HG02840 (cell line): ENCODE measurements around the gene ADAMTS9.

ENCODE experiments used
- ATAC-seq: cut with Tn5 transposase; IDR thresholded peaks from one replicate; pipeline ENCODE4 v1.9.1; 2021; ENCODE audit warnings: mild to moderate bottlenecking, moderate library complexity, moderate number of reproducible peaks; ENCODE audit not compliant: unreplicated experiment, low FRiP score

The ADAMTS9 gene

DNA sequence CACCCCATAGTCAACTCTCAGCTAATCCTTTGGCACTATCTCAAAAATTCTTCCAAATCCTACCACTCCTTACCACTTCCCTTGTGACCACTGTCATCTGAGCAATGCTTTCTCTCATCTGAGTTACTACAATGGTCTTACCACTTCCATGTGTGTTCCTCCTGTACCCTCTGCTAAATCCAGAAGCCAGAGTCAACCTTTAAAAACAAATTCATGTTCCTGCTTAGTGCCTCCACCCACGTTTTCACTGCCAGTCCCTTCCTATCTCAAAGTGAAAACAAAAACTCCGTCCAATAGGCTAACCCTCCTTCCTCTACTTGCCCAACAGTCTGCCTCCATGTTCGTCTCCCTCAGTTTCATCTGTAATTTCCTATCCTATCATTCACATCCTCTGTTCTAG lies 109.0 kb downstream of the ADAMTS9 start:
- no peak for ATAC-seq

DNA sequence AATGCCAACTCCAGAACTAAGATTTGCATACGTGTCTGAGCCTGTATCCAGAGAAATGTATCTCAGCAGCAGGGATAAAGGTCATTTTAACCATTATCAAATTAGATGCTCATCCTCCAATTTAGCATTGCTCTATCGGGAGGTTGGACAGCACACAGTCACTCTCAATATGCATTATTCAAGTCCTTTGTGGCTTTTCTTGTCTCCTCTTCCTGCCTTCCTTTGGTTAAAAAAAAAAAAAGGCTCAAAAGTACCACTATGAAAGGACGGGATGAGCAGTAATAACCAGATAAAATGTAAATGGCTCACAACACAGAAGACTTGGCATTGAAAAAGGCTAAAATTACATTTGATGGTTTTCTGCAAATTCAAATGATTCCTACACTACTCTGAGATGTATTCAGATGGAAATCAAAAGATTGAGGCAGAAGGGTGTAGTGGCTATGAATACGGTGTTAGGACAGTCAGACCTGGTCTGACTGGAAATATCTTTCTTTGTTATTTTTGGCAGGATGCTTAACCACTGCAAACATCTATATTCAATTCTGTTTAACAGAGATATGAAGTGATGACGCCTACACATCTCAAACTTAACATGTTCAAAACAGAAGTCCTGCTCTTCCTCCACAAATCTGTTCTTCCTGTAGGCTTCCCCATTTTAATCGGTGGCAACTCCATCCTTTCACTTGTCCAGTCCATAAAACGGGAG lies 109.6 kb downstream of the ADAMTS9 start:
- ATAC-seq: no peak

- no peak for ATAC-seq
Observed at GRCh38 chr3:64576211-64576775, 111.5 kb downstream of the ADAMTS9 start.

GRCh38 chr3:64575211-64575844 lies 112.5 kb downstream of the ADAMTS9 start:
- ATAC-seq: no peak

GRCh38 chr3:64574194-64574593 lies 113.6 kb downstream of the ADAMTS9 start:
- no peak for ATAC-seq

- no peak for ATAC-seq
Observed at GRCh38 chr3:64571982-64572381, 115.8 kb downstream of the ADAMTS9 start.

DNA sequence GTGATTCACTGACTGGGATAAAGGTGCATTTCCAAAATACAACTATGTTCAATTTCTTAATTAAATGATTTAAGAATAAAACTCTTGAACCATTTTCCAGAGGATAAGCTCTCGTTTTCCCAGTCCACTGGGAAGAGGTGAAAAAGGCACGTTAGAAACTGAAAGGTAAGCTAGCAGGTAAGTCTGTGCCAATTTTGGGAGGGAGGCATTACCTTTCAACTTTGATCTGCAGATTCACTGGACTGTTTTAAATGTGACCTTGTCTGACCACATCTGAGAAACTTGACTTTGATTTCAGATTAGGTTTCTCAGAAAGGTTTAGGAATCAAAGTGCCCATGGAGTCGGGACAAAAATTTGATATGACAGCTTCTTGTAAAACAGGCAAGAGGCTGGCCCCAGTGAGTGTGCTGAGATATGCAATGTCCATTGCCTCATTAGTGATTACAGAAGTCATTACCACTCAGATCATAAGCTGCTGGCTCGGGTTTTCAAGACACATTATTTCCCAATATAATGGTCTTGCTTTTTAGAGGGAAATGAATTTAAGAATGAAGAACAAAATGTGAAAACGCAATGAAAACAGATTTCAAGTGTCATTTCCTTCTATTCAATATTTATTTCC lies 118.8 kb downstream of the ADAMTS9 start:
- no peak for ATAC-seq

- ATAC-seq: no peak
Observed at GRCh38 chr3:64566859-64567258, 120.9 kb downstream of the ADAMTS9 start.

- no peak for ATAC-seq
Observed at GRCh38 chr3:64563751-64564150, 124.0 kb downstream of the ADAMTS9 start.

DNA sequence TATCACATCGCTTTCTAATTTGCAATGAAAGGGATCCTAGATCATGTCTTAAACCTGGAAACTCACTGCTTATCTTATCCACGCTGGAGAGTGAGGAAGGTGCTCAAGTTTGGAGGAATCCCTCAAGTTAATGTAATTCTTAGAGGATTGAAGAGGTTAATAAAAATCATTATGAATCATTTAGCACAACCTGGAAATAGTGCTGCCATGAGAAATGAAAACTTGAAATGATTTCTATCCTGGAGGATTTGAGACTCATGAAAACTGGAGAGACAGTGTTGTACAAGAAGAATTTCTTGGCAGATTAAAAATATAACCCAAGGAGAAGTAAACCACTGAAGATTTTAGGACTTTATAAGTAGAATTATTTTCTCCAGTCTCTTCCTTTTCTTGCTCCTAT lies 125.9 kb downstream of the ADAMTS9 start:
- ATAC-seq: no peak

GRCh38 chr3:64561325-64561843 lies 126.4 kb downstream of the ADAMTS9 start:
- no peak for ATAC-seq

- ATAC-seq: no peak
Observed at GRCh38 chr3:64560791-64561190, 127.0 kb downstream of the ADAMTS9 start.

GRCh38 chr3:64559588-64559987 lies 128.2 kb downstream of the ADAMTS9 start:
- ATAC-seq: no peak

GRCh38 chr3:64556046-64556445 lies 131.8 kb downstream of the ADAMTS9 start:
- ATAC-seq: no peak

GRCh38 chr3:64555351-64555750 lies 132.4 kb downstream of the ADAMTS9 start:
- no peak for ATAC-seq

DNA sequence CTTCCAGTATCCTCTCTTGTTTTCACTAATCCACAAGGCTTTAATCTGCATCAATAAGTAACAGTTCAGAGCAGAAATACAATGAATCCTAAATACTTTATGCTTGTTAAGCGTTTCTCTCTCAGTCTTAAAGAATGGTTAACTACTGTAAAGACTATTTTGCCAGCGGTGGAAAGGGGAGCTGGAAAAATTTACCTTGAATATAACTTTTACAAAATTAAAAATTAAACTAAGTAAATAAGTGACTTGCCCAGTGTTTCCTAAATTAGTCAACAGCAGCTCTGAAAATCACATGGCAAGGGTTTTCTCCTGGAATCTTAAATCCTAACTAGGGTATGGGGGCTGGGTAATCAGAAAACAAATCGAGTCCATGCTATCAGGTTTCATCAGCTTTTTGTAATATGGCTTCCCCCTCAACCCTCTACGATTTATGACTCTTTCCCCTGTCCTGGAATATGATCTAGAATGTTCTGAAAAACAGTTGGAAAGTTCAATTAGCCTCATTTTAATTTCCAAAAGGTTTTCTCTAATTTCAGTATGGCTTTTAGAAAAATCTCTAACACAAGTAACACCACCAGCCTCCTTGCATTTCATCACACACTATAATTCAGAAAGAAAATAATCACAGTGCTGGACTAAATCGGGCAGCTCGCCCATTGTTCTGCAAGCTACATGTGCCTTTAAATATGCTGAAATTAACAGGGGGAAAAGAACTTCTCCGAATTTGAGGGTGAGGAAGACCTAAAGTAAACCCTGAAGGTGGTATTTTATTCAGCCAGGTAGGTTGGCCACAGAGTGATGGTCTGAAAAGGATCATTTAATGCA lies 133.5 kb downstream of the ADAMTS9 start:
- ATAC-seq: no peak

DNA sequence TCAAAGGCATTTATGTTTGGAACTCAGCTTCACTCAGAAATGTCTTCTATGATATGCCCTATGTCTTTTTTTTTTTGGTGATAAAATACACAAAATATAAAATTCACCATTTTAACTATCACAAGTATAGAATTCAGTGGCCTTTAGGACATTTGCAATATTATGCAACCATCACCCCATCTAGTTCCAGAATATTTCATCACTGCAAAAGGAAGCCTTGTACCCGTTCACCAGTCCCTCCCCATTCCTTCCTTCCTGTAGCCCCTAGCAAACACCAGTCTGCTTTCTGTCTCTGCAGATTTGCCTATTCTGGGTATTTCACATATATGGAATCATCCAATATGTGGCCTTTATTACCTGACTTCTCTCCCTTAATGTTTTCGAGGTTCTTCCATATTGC lies 134.8 kb downstream of the ADAMTS9 start:
- ATAC-seq: no peak

DNA sequence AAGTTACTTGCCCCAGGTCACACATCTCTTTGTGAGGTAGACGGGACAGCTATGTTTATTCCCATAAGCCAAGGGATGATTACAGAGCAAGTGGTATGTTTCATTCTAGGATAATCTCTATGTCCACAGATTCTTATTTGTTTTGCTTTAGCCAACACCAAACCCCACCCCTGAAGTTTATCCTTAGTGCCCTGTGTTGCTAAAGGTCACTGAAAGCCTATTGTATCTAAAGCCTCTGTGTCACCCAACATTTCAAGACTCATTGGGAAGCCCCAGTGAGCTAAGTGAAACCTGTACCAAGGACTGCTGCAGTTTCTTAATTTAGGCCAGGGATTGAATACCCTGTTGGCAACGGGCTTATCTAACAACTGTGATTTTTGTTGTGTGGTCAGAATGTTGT lies 135.6 kb downstream of the ADAMTS9 start:
- ATAC-seq: no peak

DNA sequence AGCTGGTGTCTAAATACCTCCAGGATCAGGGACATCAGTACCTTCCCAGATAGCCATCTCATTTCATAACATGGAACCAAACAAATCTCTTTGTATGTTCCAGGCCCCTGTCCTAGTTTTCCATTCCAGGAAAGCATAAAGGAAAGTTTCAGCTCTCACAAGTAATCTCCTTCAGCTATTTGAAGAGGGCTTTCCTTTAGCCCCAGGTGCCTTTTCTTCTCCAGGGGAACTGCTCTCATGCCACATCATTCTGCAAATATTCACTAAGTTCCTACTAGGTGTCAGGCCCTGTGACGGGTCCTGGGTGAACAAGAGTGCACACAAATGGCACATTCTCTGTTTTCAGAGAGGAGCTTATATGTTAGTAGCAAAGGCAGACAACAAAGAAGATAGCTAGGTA lies 136.1 kb downstream of the ADAMTS9 start:
- ATAC-seq: no peak

- ATAC-seq: no peak
Observed at GRCh38 chr3:64550745-64551144, 137.1 kb downstream of the ADAMTS9 start.
